Liver (tissue), 9 donors: ENCODE data around the gene PNPLA6. TPM values are rescaled to one million over a fixed set of nuclear protein-coding genes. Genes with fewer than 3 reads are reported as not detected.

Experiments
- DNase-seq: peaks from one replicate; pipeline ENCODE4 v3.0.0-alpha.2; 2017; ENCODE audit warnings: low spot score
- H3K27ac ChIP-seq, 2 donors: one replicate each; pipeline ENCODE4 v1.7.0; 2013; ENCODE audit warnings: inconsistent platforms in 2 of 2, low read length in 2 of 2, control low read depth in 1 of 2, low read depth in 1 of 2, mild to moderate bottlenecking in 1 of 2
- H3K27me3 ChIP-seq, 4 donors: one replicate each; pipeline versions ENCODE4 v1.6.1 to v1.7.0; 2013; ENCODE audit warnings: low read length in 3 of 4, inconsistent platforms in 1 of 4, mild to moderate bottlenecking in 1 of 4, moderate library complexity in 1 of 4; ENCODE audit not compliant: control insufficient read depth in 4 of 4, insufficient read depth in 4 of 4
- H3K36me3 ChIP-seq, 4 donors: one replicate each; pipeline versions ENCODE4 v1.6.1 to v1.7.0; 2013; ENCODE audit warnings: low read length in 3 of 4, mild to moderate bottlenecking in 3 of 4, low read depth in 1 of 4, moderate library complexity in 1 of 4; ENCODE audit not compliant: control insufficient read depth in 4 of 4, insufficient read depth in 3 of 4
- H3K4me1 ChIP-seq, 4 donors: one replicate each; pipeline versions ENCODE4 v1.6.1 to v1.7.0; 2013; ENCODE audit warnings: low read length in 3 of 4, mild to moderate bottlenecking in 3 of 4, moderate library complexity in 1 of 4; ENCODE audit not compliant: control insufficient read depth in 4 of 4, insufficient read depth in 4 of 4
- H3K4me3 ChIP-seq, 3 donors: one replicate each; pipeline versions ENCODE4 v1.6.1 to v1.7.0; 2013; ENCODE audit warnings: low read length in 3 of 3, control low read depth in 1 of 3, low read depth in 1 of 3, mild to moderate bottlenecking in 1 of 3
- H3K9ac ChIP-seq, 2 donors: one replicate each; pipeline ENCODE4 v1.7.0; 2013; ENCODE audit warnings: low read length in 2 of 2, mild to moderate bottlenecking in 2 of 2, moderate library complexity in 2 of 2, control low read depth in 1 of 2, low read depth in 1 of 2
- H3K9me3 ChIP-seq, 4 donors: one replicate each; pipeline versions ENCODE4 v1.6.1 to v1.7.0; 2013; ENCODE audit warnings: low read length in 3 of 4; ENCODE audit not compliant: control insufficient read depth in 4 of 4
- GABPA ChIP-seq, 2 donors: IDR thresholded peaks in 1 of 2; conservative IDR thresholded peaks in 1 of 2; 2 replicates each; pipeline ENCODE4 v1.6.1; 2016; ENCODE audit warnings: antibody characterized with exemption in 2 of 2, mild to moderate bottlenecking in 1 of 2, moderate library complexity in 1 of 2
- HNF4A ChIP-seq, 2 donors: conservative IDR thresholded peaks; 2 replicates each; pipeline ENCODE4 v1.6.1; 2016; ENCODE audit warnings: antibody characterized with exemption in 2 of 2, mild to moderate bottlenecking in 2 of 2
- HNF4G ChIP-seq: IDR thresholded peaks from 2 replicates; pipeline ENCODE4 v1.6.1; 2016; ENCODE audit warnings: antibody characterized with exemption
- JUND ChIP-seq, 2 donors: IDR thresholded peaks; 2 replicates each; pipeline ENCODE4 v1.6.1; 2016; ENCODE audit warnings: antibody characterized with exemption in 2 of 2
- RAD21 ChIP-seq, 2 donors: IDR thresholded peaks; 2 replicates each; pipeline ENCODE4 v1.6.1; 2016; ENCODE audit warnings: antibody characterized with exemption in 2 of 2, mild to moderate bottlenecking in 2 of 2
- TAF1 ChIP-seq: conservative IDR thresholded peaks from 2 replicates; pipeline ENCODE4 v1.6.1; 2016; ENCODE audit warnings: antibody characterized with exemption, mild to moderate bottlenecking
- YY1 ChIP-seq: IDR thresholded peaks from 2 replicates; pipeline ENCODE4 v1.6.1; 2016; ENCODE audit warnings: antibody characterized with exemption, mild to moderate bottlenecking
- WGBS: extraction: QIAGEN DNeasy Blood & Tissue Kit; methylation state at CpG from one replicate; pipeline ENCODE4 v1.1.7; 2013; 5-methylcytosine and 5-hydroxymethylcytosine counted together
- polyA plus RNA-seq, 2 donors: library from polyadenylated mRNA; stranded (reverse) in 1 of 2; unstranded in 1 of 2; fragments of 200-250 nt in 1 of 2; fragments of >200 nt in 1 of 2; fragmentation: Nextera tagmentation in 1 of 2; extraction: Ambion mirVana in 1 of 2; gene quantifications; one replicate each; pipeline versions ENCODE4 v1.2.1 to v1.2.3, GENCODE V29; 2013 to 2015
- total RNA-seq, 2 donors: library from RNA; depleted of rRNA; stranded (reverse); fragments of >200 nt; gene quantifications; one replicate each; pipeline ENCODE4 v1.2.3, GENCODE V29; 2014
- TF ChIP-seq, protein P1 (sequence below): IDR thresholded peaks from 2 replicates; pipeline ENCODE4 v1.6.1; 2016; ENCODE audit warnings: antibody characterized with exemption
- TF ChIP-seq, protein P2 (sequence below): IDR thresholded peaks from 2 replicates; pipeline ENCODE4 v1.6.1; 2016; ENCODE audit warnings: antibody characterized with exemption, mild to moderate bottlenecking
- TF ChIP-seq, protein P3 (sequence below): IDR thresholded peaks from 2 replicates; pipeline ENCODE4 v1.6.1; 2016; ENCODE audit warnings: antibody characterized with exemption
- donor health status: healthy.
- donor health status: healthy.
- donor health status: healthy.
- donor health status: healthy.
- donor health status: healthy.

PNPLA6 gene
- total and polyA plus RNA-seq, 4 donors: 20.9 to 68.4 (median 28.0) TPM

DNA sequence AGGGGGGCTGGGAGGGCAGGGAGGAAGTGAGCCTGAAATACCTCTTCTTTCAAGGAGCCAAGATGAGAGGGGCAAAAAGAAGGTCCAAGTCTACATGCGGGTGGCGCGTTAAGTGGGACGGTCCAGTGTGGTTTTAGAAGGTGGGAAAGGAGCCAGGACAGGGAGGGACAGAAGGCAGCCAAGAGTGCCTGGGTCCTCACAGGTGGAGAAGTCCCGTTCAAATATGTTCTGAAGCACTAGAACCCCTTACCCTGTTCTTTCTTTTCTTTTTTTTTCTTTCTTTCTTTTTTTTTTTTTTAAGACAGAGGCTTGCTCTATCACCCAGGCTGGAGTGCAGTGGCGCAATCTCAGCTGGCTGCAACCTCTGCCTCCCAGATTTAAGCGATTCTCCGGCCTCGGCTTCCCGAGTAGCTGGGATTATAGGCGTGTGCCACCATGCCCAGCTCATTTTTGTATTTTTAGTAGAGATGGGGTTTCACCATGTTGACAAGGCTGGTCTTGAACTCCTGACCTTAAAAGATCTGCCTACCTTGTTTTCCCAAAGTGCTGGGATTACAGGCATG is 67.5 kb downstream of the PNPLA6 start:
- no peak overlapping the region for H3K27ac ChIP-seq
- peaks cover under 1 to 13% (median 3%) of the 10 kb centered on the region in 4 donors for H3K36me3 ChIP-seq
- no peaks in the 10 kb centered on the region for H3K27me3 ChIP-seq
- no peak overlapping the region for H3K9ac ChIP-seq
- TF ChIP-seq, protein P1, sequence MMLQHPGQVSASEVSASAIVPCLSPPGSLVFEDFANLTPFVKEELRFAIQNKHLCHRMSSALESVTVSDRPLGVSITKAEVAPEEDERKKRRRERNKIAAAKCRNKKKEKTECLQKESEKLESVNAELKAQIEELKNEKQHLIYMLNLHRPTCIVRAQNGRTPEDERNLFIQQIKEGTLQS: no peak
- no peak for TF ChIP-seq YY1
- no peak for TF ChIP-seq HNF4A (conservative IDR thresholded peaks at IDR 0.05)
- TF ChIP-seq, protein P2, sequence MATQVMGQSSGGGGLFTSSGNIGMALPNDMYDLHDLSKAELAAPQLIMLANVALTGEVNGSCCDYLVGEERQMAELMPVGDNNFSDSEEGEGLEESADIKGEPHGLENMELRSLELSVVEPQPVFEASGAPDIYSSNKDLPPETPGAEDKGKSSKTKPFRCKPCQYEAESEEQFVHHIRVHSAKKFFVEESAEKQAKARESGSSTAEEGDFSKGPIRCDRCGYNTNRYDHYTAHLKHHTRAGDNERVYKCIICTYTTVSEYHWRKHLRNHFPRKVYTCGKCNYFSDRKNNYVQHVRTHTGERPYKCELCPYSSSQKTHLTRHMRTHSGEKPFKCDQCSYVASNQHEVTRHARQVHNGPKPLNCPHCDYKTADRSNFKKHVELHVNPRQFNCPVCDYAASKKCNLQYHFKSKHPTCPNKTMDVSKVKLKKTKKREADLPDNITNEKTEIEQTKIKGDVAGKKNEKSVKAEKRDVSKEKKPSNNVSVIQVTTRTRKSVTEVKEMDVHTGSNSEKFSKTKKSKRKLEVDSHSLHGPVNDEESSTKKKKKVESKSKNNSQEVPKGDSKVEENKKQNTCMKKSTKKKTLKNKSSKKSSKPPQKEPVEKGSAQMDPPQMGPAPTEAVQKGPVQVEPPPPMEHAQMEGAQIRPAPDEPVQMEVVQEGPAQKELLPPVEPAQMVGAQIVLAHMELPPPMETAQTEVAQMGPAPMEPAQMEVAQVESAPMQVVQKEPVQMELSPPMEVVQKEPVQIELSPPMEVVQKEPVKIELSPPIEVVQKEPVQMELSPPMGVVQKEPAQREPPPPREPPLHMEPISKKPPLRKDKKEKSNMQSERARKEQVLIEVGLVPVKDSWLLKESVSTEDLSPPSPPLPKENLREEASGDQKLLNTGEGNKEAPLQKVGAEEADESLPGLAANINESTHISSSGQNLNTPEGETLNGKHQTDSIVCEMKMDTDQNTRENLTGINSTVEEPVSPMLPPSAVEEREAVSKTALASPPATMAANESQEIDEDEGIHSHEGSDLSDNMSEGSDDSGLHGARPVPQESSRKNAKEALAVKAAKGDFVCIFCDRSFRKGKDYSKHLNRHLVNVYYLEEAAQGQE: no peak
- no peak for TF ChIP-seq HNF4G
- WGBS: 53% methylated on average over 11 of the region's 11 CpGs
- H3K4me1 ChIP-seq: peaks cover 0 to 8% (median 3%) of the 10 kb centered on the region in 4 donors
- no peaks in the 10 kb centered on the region for H3K9me3 ChIP-seq
- no peak overlapping the region for H3K4me3 ChIP-seq
- DNase-seq: no peak

DNA sequence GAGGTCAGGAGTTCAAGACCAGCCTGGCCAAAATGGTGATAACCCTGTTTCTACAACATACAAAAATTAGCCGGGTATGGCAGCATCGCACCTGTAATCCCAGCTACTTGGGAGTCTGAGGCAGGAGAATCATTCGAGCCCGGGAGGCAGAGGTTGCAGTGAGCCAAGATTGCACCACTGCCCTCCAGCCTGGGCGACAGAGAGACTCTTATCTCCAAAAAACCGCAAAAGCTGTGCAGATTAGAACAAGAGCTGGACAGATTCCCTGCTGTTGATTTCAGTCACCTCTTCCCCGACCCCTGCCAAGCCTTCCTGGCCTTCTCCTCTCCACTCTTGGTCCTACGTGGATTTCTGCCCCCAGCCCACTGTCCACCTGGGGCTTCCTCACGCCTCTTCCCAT is 68.4 kb downstream of the PNPLA6 start:
- WGBS: 59% methylated on average over 9 of the region's 9 CpGs
- H3K9me3 ChIP-seq: no peaks in the 10 kb centered on the region
- no peak overlapping the region for H3K9ac ChIP-seq
- no peak overlapping the region for H3K27ac ChIP-seq
- TF ChIP-seq, protein P1: no peak
- TF ChIP-seq HNF4G (no peak), GABPA (IDR thresholded peaks at IDR 0.05 in 1 of 2, conservative IDR thresholded peaks at IDR 0.05 in 1 of 2) (no peak), RAD21 (IDR thresholded peaks at IDR 0.05) (no peak), HNF4A (conservative IDR thresholded peaks at IDR 0.05) (no peak), JUND (IDR thresholded peaks at IDR 0.05) (no peak), TAF1 (no peak)
- TF ChIP-seq, protein P2: no peak
- TF ChIP-seq, protein P3, sequence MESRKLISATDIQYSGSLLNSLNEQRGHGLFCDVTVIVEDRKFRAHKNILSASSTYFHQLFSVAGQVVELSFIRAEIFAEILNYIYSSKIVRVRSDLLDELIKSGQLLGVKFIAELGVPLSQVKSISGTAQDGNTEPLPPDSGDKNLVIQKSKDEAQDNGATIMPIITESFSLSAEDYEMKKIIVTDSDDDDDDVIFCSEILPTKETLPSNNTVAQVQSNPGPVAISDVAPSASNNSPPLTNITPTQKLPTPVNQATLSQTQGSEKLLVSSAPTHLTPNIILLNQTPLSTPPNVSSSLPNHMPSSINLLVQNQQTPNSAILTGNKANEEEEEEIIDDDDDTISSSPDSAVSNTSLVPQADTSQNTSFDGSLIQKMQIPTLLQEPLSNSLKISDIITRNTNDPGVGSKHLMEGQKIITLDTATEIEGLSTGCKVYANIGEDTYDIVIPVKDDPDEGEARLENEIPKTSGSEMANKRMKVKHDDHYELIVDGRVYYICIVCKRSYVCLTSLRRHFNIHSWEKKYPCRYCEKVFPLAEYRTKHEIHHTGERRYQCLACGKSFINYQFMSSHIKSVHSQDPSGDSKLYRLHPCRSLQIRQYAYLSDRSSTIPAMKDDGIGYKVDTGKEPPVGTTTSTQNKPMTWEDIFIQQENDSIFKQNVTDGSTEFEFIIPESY: no peak
- peaks cover 3 to 17% (median 4%) of the 10 kb centered on the region in 4 donors for H3K36me3 ChIP-seq
- no peaks in the 10 kb centered on the region for H3K27me3 ChIP-seq
- no peak for DNase-seq
- H3K4me1 ChIP-seq: peaks cover 0 to 8% (median 3%) of the 10 kb centered on the region in 4 donors
- no peak overlapping the region for H3K4me3 ChIP-seq
